ENCODE measurements around the gene SHKBP1.

GRCh38 chr19:40576151-40576584 is 505 bp upstream of the SHKBP1 start:
- TF ChIP-seq CTCF (conservative IDR thresholded peaks at IDR 0.05; ENCODE audit: low read depth, low read length) (no peak), EZH2 (IDR thresholded peaks at IDR 0.05; ENCODE audit: borderline replicate concordance, low read depth, low read length, poor library complexity, severe bottlenecking) (no peak)
